Stimulated activated CD4-positive, alpha-beta T cell treated with anti-CD3 and anti-CD28 coated beads, Interleukin-2, amount 100 ng/mL, for 4 hours (primary cell): ENCODE results near the gene USP6.
A peak's percentile ranks its signal among the peaks of the same experiment; 100 is the strongest.
"Not testable (repeated sequence)": the region's sequence is repeated elsewhere in the genome, so short reads cannot be mapped to it uniquely, and the experiment has no call there.

ENCODE experiments used
- DNase-seq: peaks from one replicate; pipeline ENCODE4 v3.0.0-alpha.2; 2020; ENCODE audit warnings: low read depth

The USP6 gene

DNA sequence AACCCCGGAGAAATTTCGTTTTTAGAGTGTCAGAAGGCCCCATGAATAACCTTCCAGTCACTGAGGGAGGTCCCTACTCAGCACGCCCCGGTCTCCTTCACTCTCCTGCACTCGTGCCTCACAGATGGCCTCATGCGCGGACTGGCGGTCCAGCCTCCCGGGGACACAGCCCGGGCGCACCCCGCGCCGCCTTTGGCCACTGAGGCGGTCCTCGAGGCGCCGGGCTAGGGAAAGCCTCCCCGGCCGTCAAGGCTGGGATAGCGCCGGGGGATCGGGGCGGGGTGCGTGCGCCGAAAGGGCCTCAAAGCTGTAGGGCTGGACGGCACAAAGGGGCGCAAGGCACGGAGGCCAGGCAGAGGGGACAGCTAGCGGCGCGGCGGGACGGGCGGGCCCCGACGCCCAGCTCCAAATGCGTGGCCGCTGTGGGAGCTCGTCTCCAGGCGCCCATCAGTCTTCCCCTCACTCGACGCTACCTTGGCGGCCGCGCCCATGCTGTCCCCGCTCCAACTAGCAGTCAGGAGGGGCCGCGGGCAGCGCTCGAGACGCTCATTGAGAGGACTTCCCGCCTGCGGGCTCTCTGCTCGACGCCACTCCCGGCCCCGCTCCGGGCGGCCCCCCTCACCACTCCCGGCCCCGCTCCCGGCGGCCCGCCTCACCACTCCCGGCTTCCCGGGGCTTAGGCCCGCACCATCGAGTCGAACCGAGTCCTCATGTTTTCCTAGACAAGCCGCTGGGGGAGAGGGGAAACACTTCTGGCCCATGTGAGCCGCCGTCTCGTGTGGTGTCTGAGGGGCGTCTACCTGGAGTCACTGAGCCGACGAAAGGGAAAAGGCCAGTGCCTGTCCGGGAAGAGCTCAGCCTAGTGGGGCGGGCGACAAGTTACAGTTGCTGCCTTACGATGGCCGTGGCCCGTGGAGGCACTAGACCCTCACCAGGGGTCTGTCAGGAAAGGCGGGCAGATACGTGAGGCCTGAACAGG, at the start of gene USP6:
USP6 (plus strand) TSS at position 360 of the 979 bp plus-strand sequence. CDS start 14,336 bp downstream, outside the sequence.
- no peak for DNase-seq

DNA sequence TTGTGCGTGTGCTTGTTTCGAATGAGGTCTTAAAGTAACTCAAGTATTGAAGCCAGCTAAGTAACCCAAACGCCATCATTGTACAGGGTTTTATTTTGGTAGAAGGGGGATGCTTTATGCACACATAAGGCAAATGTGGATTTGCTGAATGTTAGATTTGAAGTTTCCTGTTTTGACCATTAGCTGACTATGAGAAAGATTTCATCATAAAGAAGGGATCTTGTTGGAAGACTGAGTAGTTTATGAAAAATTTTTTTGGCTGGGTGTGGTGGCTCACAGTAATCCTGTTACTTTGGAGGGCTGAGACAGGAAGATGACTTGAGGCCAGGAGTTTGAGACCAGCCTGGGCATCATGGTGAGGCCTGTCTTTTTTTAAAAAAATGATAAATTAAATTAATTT, 47.6 kb upstream of the USP6 start:
- DNase-seq: no peak

- DNase-seq: no peak
These were observed 46.1 kb upstream of the USP6 start for GRCh38 chr17:5069724-5070123.

DNA sequence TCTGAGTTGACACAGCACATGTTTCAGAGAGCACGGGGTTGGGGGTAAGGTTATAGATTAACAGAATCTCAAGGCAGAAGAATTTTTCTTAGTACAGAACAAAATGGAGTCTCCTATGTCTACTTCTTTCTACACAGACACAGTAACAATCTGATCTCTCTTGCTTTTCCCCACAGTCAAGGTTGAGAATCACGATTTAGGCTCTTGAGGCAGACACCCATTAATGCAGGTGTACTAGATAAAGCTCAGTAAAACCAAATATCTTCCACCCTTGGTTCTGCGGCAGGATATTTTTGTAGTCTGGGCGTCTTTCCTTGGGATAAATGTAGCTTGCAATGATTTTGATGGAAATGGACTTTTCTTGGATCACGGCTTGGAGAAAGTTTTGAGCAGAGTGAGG, 40.4 kb upstream of the USP6 start:
- not testable (repeated sequence) for DNase-seq

GRCh38 chr17:5077275-5077674, 38.6 kb upstream of the USP6 start:
- DNase-seq: not testable (repeated sequence)

- no peak for DNase-seq
These were observed 38.1 kb upstream of the USP6 start for GRCh38 chr17:5077781-5078105.

- peak; percentile 74 for DNase-seq
These were observed 37.5 kb upstream of the USP6 start, which contains the start of gene ZFP3 for GRCh38 chr17:5078106-5079028. TSS of gene ZFP3 (plus strand) at chr17:5078467. CDS start at chr17:5091505, 13,038 bp downstream.

- no peak for DNase-seq
These were observed 35.2 kb upstream of the USP6 start for GRCh38 chr17:5080591-5080990.

GRCh38 chr17:5092218-5093010, 23.4 kb upstream of the USP6 start:
- no peak for DNase-seq

- no peak for DNase-seq
These were observed 19.1 kb upstream of the USP6 start for GRCh38 chr17:5096731-5097100.

DNA sequence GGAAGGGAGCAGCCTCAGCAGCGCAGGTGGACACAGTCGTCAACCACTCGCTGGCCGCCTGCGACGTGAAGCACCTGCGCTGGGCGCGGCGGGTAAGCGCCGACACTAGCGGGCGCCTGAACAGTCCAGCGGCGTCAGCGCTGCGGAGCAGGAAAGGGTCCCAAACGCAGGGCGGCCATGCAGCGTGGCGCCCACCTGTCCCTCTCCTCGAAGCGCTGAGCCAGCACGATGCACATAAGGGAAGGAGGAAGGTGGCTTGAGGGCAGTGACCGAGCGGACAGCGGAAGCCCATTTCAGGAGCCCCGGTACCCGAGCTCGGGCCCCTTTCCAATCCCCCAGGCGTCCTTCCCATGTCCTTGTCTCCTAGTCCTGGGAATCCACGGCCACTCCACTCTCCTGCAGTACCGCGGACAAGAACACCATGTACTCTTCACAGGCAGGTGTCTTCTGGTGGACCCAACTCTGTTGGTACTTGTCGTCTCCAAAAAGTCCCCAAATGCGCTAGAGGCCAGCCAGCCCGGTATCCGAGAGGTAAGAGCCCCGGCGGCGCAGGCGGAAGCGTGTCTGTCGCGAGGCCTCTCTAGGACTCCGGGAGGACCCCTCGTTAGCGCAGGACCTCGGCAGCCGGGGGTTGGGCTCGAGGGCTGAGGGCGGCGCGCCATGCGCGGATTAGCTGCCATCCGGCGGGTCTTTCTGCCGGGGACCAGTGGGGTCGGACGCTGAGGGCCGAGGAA, 18.6 kb upstream of the USP6 start:
- peak; percentile 33 for DNase-seq

GRCh38 chr17:5099271-5099670, 16.6 kb upstream of the USP6 start:
- no peak for DNase-seq

DNA sequence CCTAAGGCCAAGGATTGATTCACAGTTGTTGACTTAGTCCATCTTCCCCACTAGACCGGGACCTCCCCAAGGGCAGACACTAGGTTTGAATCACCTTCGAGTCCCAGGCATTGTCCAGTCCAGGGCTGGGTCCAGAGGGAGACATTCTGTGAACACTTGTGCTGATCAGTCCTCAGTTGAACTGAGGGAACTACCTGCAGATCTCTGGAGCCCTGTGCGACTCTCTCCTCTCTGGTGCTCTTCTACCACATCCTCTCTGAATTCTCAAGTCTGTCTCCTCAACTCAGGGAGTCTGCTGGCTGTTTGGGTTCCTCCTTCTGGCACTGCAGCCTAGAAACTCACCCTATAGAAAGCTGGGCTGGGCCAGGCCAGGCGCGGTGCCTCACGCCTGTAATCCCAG, 15.0 kb upstream of the USP6 start:
- no peak for DNase-seq

DNA sequence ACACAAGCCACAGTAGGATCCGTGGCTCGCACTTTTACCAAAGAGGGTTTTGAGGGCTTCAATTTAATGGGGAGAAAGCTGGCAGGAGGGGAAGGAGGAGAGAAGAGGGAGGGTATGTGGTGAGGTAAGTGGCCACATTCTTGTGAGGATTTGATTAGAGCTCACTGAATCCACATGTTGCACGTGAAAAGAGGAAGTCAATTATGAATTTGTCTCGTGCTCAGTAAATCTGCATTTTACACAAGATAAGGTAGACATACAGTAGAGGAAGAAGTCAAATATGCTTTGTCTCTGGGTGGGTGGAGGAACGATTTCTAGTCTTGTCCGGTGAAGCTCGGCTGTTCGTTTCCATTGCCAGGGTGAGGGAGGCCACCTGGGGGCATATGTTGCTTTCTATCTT, 5.0 kb upstream of the USP6 start:
- no peak for DNase-seq

GRCh38 chr17:5111402-5112204, 4.2 kb upstream of the USP6 start, which contains the start of gene ZNF232:
TSS of gene ZNF232 (minus strand) at chr17:5111878. CDS start at chr17:5111822, 56 bp downstream.
- DNase-seq: peak; percentile 86

GRCh38 chr17:5118219-5118618, 2.4 kb downstream of the USP6 start:
- no peak for DNase-seq

GRCh38 chr17:5120036-5120435, 4.2 kb downstream of the USP6 start:
- DNase-seq: no peak

DNA sequence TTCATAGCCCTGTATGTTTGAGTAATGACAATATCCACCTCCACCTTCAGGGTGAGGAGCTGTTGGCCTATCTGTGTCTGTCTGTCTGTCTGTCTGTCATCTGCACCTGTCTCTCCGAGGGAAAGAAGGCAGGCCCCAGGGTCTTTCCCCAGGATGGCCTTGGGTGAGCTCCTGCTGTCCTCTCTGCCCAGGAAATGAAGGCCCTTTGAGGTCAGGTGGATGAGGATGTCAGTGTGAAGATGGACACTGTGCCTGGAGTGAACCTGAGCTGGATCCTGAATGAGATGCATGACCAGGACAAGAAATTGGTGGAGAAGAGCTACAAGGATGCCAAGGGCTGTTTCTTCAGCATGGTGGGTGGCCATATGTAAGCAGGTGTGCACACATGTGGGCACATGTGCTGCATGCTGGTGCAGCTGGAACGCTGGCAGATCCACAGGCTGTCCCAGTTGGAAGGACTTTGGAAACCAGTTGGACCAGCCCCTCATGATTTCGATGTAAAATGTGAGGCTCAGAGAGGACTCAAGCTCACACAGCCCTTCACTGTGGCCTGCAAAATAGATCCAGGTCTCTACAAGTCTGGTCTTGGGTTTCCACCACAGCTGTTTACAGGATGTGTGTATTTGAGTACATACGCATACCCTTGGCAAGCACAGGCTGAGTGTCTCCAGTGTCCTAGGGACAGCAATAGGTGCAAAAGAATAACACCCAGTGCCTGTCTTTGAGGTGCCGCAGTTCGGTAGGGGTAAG, 4.8 kb downstream of the USP6 start:
- not testable (repeated sequence) for DNase-seq

- no peak for DNase-seq
These were observed 5.5 kb downstream of the USP6 start for GRCh38 chr17:5121186-5121841.
